ENCODE data around the gene ACVR2B. TPM values are rescaled to one million over a fixed set of nuclear protein-coding genes. Genes with fewer than 3 reads are reported as not detected.

ACVR2B gene
- total and polyA plus RNA-seq, 2 donors (not counting 1 experiment from before 2014, with no cell fraction given): 0.18 to 4.2 TPM

- no peaks in the 10 kb centered on the region for H4K20me1 ChIP-seq (ENCODE audit: control insufficient read depth, insufficient read depth, low read length, poor library complexity, severe bottlenecking)
- no peak overlapping the region for H2AFZ ChIP-seq (ENCODE audit: insufficient read depth, low read depth, low read length, poor library complexity, severe bottlenecking)
- ChIA-PET CTCF (interaction anchor here (0.6 to 3.8 kb wide), 34 partner anchors 11 to 857 kb away, joined by 3 to 56 read pairs (median 4); partner anchors contain the start of gene EXOG), POLR2A (no interaction called here)
- Mint-ChIP-seq H3K27ac (no peak overlapping the region), H3K9me3 (ENCODE audit: insufficient read depth) (no peaks in the 10 kb centered on the region), H3K4me1 (peaks cover 18% of the 10 kb centered on the region), H3K27me3 (no peaks in the 10 kb centered on the region), H3K4me3 (no peak overlapping the region)
- intact Hi-C loops (cut with micrococcal nuclease): loop anchor here (1.0 to 2.0 kb wide), 4 partner anchors 129 to 767 kb away; no protein-coding TSS in a partner anchor
- 5% methylated on average over 4 of the region's 5 CpGs for WGBS (ENCODE audit: insufficient coverage)
- peaks cover 2 to 27% of the 10 kb centered on the region in 2 experiments for H3K36me3 ChIP-seq (replicated peaks in 1 of 2; ENCODE audit: control extremely low read depth in 1 of 2, control insufficient read depth in 1 of 2, extremely low read depth in 1 of 2, insufficient read depth in 2 of 2, low read length in 1 of 2)
- H3K4me2 ChIP-seq (replicated peaks; ENCODE audit: low read depth, low read length, poor library complexity, severe bottlenecking): no peak overlapping the region
- DNase-seq (peak; percentile 75), ATAC-seq (ENCODE audit: low read depth) (peak; percentile 56)
- no peak overlapping the region for H3K9ac ChIP-seq (ENCODE audit: low read length)
- no peaks in the 10 kb centered on the region for H3K27me3 ChIP-seq (replicated peaks in 1 of 4; ENCODE audit: control extremely low read depth in 1 of 4, control insufficient read depth in 3 of 4, insufficient read depth in 4 of 4, low read length in 3 of 4)
- TF ChIP-seq, protein P1, sequence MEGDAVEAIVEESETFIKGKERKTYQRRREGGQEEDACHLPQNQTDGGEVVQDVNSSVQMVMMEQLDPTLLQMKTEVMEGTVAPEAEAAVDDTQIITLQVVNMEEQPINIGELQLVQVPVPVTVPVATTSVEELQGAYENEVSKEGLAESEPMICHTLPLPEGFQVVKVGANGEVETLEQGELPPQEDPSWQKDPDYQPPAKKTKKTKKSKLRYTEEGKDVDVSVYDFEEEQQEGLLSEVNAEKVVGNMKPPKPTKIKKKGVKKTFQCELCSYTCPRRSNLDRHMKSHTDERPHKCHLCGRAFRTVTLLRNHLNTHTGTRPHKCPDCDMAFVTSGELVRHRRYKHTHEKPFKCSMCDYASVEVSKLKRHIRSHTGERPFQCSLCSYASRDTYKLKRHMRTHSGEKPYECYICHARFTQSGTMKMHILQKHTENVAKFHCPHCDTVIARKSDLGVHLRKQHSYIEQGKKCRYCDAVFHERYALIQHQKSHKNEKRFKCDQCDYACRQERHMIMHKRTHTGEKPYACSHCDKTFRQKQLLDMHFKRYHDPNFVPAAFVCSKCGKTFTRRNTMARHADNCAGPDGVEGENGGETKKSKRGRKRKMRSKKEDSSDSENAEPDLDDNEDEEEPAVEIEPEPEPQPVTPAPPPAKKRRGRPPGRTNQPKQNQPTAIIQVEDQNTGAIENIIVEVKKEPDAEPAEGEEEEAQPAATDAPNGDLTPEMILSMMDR (IDR thresholded peaks at IDR 0.05): peak; percentile 95
- TF ChIP-seq EZH2 (IDR thresholded peaks at IDR 0.05; ENCODE audit: borderline replicate concordance, insufficient read depth, low read depth, low read length, poor library complexity, severe bottlenecking): no peak
- no peak overlapping the region for H3K4me3 ChIP-seq (ENCODE audit: control extremely low read depth in 1 of 5, extremely low read depth in 1 of 5, insufficient read depth in 1 of 5, low read depth in 2 of 5, low read length in 4 of 5)
- peaks cover 7 to 12% of the 10 kb centered on the region in 2 donors for H3K4me1 ChIP-seq (ENCODE audit: control insufficient read depth in 2 of 2, insufficient read depth in 2 of 2, low read length in 2 of 2)
- no peaks in the 10 kb centered on the region for H3K9me3 ChIP-seq (ENCODE audit: control extremely low read depth in 1 of 3, control insufficient read depth in 2 of 3, insufficient read depth in 1 of 3, low read length in 2 of 3)
- H3K27ac ChIP-seq (ENCODE audit: low read length in 2 of 2): no peak overlapping the region
- no peaks in the 10 kb centered on the region for H3K79me2 ChIP-seq (ENCODE audit: control insufficient read depth, insufficient read depth, low read length)
These were observed 67.8 kb downstream of the ACVR2B start for GRCh38 chr3:38521391-38521987.

DNA sequence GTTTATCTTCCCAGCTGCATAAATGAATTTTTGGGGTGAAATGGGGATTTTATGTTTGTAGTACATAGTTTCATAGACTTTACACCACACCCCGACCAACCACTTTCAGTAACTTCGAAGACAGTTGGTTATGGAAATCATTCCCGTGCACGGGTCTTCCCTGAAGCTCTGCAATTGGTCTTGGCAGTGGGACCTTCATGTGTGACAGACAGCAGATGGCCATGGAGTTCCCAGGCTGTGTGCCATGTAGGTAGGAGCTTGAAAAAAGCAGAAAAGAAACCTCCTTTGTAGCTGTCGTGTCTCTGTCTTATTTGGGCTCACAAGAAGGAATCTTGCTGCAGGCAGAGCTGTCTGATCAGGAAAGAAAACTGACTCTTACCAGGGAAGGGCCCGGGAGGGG is 68.3 kb downstream of the ACVR2B start:
- WGBS (ENCODE audit: insufficient coverage): 98% methylated on average over 5 of the region's 6 CpGs
- peaks cover 18% of the 10 kb centered on the region for H3K4me1 Mint-ChIP-seq
- TF ChIP-seq, protein P1 (IDR thresholded peaks at IDR 0.05): no peak
- no peak for TF ChIP-seq EZH2 (IDR thresholded peaks at IDR 0.05; ENCODE audit: borderline replicate concordance, insufficient read depth, low read depth, low read length, poor library complexity, severe bottlenecking)
- CTCF ChIA-PET: interaction anchor here (0.6 to 3.8 kb wide), 30 partner anchors 10 to 856 kb away, joined by 3 to 56 read pairs (median 4); partner anchors contain the start of gene EXOG
- POLR2A ChIA-PET: no interaction called here
- Histone ChIP-seq H3K4me2 (replicated peaks; ENCODE audit: low read depth, low read length, poor library complexity, severe bottlenecking) (no peak overlapping the region), H4K20me1 (ENCODE audit: control insufficient read depth, insufficient read depth, low read length, poor library complexity, severe bottlenecking) (no peaks in the 10 kb centered on the region), H3K4me1 (ENCODE audit: control insufficient read depth in 2 of 2, insufficient read depth in 2 of 2, low read length in 2 of 2) (peaks cover 7 to 12% of the 10 kb centered on the region in 2 donors), H3K27ac (ENCODE audit: low read length in 2 of 2) (no peak overlapping the region), H3K9ac (ENCODE audit: low read length) (no peak overlapping the region), H3K79me2 (ENCODE audit: control insufficient read depth, insufficient read depth, low read length) (no peaks in the 10 kb centered on the region), H3K36me3 (replicated peaks in 1 of 2; ENCODE audit: control extremely low read depth in 1 of 2, control insufficient read depth in 1 of 2, extremely low read depth in 1 of 2, insufficient read depth in 2 of 2, low read length in 1 of 2) (peaks cover 2 to 29% of the 10 kb centered on the region in 2 experiments), H3K9me3 (ENCODE audit: control extremely low read depth in 1 of 3, control insufficient read depth in 2 of 3, insufficient read depth in 1 of 3, low read length in 2 of 3) (no peaks in the 10 kb centered on the region), H2AFZ (ENCODE audit: insufficient read depth, low read depth, low read length, poor library complexity, severe bottlenecking) (no peak overlapping the region), H3K27me3 (replicated peaks in 1 of 4; ENCODE audit: control extremely low read depth in 1 of 4, control insufficient read depth in 3 of 4, insufficient read depth in 4 of 4, low read length in 3 of 4) (no peaks in the 10 kb centered on the region), H3K4me3 (ENCODE audit: control extremely low read depth in 1 of 5, extremely low read depth in 1 of 5, insufficient read depth in 1 of 5, low read depth in 2 of 5, low read length in 4 of 5) (no peak overlapping the region)
- no peaks in the 10 kb centered on the region for H3K9me3 Mint-ChIP-seq (ENCODE audit: insufficient read depth)
- H3K4me3 Mint-ChIP-seq: no peak overlapping the region
- DNase-seq (no peak), ATAC-seq (ENCODE audit: low read depth) (no peak)
- no peaks in the 10 kb centered on the region for H3K27me3 Mint-ChIP-seq
- intact Hi-C loops (cut with micrococcal nuclease): no loop called here
- H3K27ac Mint-ChIP-seq: no peak overlapping the region
